Measurements from ENCODE around the gene ARID3A.

The ARID3A gene

DNA sequence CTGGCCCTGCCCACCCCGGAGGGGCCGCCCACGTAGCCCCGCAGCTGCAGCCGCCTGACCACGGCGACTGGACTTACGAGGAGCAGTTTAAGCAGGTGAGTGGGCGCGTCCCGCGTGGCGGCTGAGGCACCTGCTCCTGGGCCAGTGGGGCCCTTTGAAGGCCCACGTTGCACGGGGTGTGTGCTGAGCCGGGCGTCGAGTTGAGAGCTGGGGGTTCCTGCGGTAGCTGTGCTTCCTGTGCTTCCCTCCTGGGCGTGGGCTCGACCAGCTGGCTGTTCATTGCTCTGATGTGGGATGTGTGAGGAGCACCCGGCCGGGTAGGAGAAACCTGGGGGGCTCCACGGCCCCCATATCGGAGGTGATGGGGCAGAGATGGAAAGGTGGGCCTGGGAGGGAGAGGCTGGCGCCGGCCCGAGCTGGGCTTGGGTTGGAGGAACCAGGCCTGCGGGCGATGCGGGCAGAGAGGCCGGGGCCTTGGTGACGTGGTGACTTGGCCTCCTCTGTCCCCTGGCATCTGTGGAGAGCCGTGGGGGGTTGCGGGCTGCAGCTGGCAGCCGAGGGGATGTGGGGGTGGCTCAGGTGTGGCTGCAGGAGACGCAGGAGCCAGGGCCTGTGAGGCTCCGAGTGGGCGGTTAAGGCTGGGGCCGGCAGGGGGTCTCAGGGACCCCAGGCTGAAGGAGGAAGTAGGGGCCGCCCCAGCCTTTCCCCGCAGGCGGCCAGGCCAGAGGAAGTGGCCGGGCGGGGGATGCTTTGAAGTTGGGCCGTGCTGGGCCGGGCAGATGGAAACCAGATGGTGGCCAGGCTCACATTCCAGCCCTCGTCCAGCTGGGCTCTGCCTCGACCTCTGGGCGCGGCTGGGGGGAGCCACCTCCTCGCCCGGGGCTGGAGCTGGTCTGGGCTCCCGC, 7.1 kb downstream of the ARID3A start:
- DNase-seq (ENCODE audit: low read depth), result no peak

DNA sequence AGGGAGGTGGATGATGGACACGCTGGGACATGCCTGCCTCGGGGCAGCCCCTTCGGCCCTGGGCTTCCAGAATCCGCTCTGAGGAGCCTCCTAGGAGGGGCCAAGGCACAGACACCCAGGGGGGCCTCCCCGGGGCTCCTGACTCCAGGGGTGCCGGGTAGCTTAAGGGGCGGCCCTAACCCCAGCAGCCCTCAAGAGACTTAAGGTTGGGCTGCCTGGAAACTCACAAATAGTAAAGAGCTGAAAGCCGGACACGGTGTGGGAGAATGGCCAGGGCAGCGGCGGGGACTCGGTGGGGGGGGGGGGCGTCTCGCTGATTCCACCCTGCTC, 7.7 kb downstream of the ARID3A start:
- DNase-seq (ENCODE audit: low read depth), result no peak

DNA sequence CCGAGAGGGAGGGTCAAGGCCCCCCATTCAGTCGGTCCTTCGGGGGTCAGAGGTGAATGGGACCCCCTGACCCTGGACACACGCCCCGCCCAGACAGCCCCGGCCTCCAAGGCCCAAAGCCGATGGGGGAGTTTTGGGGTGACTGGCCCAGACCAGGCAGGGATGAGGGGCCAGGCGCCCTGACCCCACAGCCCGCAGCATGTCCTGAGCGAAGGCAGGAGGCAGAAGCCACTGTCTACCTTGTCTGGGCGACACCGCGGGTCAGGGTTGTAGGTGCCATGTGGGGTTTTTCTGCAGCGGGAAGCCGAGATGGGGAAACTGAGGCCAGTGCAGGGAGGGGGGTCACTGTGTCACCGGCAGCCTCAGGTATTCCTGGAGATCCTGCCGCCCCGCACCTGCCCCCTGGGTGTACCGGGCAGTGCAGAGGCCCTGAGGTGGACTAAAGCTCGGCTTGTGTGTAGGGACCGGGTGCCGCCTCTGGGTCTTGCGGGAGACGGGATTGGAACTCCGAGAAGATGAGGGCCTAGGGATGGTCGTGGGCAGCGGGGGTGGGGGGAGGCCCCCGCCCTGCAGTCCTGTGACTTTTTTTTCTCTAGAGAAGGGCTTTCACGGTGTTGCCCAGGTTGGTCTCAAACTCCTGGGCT, 8.5 kb downstream of the ARID3A start:
- DNase-seq (ENCODE audit: low read depth), result no peak

DNA sequence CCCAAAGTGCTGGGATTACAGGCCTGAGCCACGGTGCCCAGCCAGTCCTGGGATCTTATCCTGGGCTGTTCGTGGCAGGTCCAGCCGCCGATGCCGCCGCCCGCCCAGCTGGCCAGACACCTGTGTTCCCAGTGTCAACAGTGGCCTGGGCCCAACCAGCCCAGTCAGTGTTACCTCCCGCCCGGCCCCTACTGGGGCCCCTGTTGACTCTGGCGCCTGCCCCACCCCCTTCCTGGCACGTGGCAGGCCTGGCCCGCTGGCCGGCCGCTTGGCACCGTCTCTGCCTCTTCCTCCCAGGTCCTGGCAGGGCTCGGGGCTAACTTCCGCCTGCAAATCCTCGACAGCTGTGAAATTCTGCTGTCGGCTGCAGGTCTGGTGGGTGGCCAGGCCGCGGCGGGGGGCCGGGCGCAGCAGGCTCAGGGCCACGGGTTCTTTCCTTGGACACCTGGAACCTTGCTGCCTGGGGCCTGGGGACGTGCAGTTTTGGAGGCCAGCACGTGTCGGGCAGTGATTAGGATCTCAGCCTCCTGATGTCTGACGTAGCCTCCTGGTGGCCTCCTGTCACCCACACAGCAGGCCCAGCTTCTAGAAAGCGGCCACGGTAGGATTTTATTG, 9.1 kb downstream of the ARID3A start:
- DNase-seq (ENCODE audit: low read depth), result no peak

DNA sequence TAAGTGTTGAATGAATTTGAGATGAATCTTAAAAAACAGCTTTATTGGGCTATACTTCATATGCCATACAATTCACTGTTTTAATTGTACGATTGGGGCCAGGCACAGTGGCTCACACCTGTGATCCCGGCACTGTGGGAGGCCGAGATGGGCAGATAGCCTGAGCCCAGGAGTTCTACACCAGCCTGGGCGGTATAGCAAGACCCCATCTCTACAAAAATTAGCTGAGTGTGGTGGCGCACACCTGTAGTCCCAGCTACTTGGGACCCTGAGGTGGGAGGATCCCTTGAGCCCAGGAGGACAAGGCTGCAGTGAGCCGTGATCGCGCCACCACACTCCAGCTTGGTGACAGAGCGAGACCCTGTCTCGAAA, 10.3 kb downstream of the ARID3A start:
- no peak for DNase-seq (ENCODE audit: low read depth)

DNA sequence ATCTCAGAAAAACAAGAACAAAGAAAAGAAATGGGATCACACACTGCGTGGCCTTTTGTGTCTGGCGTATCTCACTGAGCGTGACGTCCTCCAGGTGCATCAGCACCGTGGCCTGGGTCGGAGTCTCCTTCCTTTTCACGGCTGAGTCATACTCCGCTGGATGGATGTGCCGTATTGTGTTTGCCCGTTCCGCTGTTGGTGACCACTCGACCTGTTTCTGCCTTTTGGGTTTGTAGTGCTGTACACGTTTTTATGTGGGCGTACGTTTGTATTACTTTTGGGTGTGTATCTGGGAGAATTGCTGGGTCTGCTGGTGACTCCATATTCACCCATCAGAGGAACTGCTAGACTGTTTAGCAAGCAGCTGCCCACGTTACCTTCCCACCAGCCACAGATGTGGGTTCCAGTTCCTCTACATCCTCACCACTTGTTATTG, 11.4 kb downstream of the ARID3A start:
- no peak for DNase-seq (ENCODE audit: low read depth)

DNA sequence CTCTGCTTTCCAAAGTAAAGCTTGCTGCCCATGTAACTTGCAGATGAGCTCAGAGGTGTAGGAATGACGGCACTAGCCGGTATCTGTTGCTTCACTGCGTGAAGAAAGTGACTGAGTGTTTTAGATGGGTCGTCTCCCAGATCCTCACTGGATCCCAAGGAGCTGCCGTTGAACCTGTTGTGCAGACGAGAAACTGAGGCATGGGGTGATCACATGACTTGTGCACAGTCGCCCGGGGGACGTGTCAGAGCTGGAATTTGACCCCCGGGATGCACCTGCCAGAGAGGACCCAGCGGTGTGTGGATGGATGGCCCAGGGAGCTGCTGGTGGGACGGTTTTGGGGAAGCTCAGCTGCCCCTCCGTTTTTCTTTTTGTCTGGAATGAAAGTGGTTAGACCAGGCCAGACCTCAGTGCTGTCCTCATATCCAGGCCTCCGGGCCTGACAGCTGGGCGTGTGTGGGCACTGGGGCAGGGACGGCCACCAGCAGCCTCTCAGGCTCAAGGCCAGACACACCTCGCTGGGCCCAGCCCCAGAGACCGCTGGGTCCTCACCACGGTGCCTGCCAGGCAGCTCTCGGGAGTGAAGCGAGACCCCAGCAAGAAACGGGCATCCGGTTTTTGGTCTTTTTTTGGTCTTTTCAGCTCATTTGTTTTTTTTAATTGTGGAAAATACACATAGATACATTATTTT, 12.5 kb downstream of the ARID3A start:
- DNase-seq (ENCODE audit: low read depth), result no peak

DNA sequence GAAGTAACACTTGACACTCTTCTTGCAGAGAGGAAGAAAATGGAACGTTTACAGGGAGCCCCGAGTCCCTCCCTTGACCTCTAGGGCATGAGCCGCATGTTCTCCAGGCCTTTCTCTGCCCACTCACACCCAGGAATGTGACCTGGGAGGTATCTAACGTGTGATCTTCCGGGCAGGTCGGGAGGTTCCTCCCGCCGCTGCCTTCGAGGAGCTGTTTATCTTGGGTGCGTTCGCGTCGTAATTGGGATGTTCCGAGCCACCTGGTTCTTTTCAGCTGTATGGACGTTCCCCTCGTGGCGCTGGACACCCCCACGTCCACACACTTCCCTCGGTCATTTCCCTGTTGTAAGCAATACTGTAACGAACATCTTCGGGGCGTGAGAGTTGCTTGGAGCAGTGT, 13.6 kb downstream of the ARID3A start:
- DNase-seq (ENCODE audit: low read depth), result no peak

DNA sequence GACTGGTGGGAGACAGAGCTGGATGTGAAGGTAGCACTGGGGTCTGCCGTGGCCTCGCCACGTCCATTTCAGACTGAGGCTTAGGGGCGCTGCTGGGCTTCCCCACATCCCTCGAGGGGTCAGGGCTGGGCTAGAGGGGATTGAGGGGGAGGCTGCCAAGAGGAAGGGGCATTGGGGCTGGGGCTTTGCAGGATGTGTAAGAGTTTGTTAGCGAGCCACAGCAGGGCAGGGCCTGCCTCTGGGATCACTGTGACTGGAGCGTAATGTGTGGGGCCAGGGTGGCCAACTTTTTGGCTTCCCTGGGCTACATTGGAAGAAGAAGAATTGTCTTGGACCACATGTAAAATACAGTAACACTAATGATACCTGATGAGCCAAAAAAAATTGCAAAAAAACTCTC, 14.1 kb downstream of the ARID3A start:
- DNase-seq (ENCODE audit: low read depth), result no peak

DNA sequence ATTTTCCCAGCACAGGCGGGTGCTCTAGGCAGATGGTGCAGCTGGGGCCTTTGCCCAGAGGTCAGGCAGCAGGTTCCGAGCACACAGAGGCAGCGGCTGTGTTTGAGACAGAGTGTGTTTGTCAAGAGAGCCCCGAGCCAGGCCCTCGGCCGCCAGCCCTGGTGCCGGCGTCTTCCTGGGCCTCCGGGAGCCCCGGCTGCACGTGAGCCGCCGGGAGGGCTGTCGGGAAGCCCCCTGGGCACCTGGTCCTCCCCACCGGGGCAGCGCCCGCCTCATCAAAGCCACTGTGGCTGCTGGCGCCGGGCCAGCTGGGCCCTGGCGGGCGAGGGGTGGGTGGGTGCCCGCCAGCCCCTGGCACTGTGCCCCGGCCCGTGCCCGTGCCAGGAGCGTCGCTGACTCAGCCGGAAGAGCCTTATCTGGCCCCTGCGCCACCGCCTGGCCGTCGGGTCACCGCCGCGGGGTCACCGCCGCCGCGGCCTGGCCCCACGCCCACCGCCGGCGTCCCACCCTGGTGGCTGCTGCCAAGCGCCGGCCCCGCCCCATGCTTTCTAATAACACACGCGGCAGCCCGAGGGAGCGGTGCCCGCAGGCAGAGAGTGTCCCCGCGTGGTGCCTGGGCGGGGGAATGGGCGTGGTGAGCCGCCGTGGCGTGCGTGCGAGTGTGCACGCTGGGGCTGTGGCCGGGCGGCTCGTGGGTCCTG, 14.9 kb downstream of the ARID3A start:
- no peak for DNase-seq (ENCODE audit: low read depth)

DNA sequence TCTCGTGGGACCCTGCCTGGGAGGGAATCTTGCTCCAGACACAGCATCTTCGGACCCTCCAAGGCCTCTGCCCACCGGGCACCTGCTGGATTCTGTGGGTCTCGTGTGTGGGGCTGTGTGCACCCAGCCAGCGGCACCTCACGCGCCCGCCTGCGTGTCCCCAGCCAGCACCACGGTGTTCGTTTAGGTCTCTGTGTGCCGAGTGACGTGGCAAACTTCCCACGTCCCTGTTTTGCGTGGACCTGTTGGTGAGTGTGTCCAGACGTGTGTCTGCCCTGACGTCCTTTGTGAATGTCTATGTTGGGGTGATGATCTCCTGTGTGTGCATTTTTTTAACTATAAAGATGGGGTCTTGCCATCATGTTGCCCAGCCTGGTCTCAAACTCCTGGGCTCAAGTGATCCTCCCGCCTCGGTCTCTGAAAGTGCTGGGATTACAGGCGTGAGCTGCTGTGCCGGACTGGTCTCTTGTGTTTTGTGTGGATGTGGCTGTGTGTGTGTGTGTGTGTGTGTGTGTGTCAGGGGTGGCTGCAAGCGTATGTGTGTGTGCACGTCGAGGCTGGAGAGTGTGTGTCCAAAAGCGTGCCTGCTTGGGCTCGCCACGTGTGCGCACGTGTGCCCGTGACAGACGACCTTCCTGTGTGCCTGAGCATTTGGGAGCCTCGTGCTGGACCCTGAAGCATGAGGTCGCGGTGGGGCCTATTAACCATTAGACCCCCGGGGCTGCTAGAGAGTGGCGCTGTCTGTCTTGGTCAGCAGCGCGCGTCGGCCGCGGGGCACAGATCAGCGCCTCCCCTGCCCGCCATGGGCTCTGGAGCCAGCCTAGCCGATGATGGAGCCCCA, 15.7 kb downstream of the ARID3A start:
- DNase-seq (ENCODE audit: low read depth), result no peak

DNA sequence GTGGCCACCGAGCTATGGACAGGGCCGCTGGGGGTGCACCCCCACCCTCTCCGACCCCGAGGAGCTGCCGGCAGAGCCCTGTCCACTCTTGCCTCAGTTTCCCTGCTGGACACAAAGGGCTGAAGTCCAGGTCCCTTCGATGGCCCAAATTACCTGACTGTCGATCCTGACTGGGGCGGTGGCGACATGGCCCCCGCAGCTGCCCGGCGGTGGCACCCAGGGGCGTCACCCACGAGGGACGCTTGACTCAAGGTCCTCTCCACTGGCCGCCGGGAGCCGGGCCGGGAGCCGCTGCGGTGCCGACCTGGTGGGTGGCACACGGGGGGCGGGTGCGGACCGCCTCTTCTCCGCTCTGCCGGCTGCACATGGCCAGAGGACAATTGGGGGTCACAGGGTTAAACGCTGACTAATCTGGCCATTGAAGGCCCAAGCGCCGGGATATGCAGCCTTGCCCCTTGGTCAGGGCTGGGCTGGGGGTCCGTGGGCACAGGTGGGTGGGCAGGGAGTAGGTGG, 16.4 kb downstream of the ARID3A start:
- DNase-seq (ENCODE audit: low read depth), result no peak

DNA sequence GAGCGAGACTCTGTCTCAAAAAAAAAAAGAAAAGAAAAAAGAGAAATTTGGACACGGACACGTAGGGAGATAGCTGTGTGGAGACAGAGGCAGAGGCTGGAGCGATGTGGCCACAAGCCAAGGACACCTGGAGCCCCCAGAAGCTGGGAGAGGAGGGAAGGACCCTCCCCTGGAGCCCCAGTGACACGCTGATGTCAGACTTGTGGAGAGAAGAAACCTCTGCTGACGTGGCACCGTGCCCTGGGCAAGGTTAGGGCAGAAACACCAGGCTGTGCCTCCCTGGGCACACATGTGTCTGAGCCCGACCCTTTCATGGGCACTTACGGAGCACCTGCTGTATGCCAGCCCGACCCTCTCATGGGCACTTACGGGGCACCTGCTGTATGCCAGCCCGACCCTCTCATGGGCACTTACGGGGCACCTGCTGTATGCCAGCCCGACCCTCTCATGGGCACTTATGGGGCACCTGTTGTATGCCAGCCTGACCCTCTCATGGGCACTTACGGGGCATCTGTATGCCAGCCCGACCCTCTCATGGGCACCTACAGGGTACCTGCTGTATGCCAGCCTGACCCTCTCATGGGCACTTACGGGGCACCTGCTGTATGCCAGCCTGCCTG, 17.8 kb downstream of the ARID3A start:
- DNase-seq (ENCODE audit: low read depth), result no peak

DNA sequence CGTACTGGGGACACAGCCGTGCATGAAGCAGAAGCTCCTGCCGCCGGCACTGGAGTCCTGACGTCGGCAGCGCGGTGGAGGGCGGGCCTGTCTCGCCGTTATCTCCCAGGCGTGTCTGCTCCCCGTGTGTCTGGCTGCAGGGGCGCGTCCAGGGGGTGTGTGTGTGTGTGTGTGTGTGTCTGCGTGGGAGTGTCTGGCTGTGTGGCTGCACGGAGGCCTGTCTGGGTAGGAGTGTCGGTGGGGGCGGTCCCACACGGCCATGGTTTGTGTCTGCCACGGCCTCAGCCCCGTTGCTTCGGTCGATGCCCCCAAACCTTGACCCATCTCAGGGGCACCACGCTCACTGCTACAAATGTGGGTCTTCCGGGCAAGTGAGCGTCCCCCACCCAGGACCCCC, 18.3 kb downstream of the ARID3A start:
- no peak for DNase-seq (ENCODE audit: low read depth)

DNA sequence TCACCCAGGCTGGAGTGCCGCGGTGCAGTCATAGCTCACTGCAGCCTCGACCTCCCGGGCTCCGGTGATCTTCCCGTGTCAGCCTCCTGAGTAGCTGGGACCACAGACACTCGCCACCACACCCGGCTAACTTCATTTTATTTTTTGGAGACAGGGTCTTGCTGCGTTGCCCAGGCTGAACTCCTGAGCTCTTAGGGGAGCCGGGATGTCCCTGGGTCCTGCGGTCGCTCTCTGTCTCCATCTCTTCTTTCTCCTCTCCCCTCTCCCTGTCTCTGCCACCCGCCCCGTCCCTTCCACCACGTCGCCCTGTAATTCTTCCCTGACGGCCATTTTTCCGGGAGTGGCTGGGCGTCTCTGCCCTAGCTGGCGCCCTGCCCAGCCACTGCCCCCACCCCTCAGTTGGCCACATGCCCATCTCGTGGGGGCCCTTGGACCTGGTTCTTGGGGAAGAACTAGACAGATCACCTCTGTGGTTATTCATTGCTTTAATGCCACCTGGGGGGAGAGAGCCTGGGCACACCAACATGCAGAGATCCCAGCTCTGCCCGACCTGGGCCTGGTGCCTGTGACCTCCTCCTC, 18.9 kb downstream of the ARID3A start:
- DNase-seq (ENCODE audit: low read depth), result no peak

DNA sequence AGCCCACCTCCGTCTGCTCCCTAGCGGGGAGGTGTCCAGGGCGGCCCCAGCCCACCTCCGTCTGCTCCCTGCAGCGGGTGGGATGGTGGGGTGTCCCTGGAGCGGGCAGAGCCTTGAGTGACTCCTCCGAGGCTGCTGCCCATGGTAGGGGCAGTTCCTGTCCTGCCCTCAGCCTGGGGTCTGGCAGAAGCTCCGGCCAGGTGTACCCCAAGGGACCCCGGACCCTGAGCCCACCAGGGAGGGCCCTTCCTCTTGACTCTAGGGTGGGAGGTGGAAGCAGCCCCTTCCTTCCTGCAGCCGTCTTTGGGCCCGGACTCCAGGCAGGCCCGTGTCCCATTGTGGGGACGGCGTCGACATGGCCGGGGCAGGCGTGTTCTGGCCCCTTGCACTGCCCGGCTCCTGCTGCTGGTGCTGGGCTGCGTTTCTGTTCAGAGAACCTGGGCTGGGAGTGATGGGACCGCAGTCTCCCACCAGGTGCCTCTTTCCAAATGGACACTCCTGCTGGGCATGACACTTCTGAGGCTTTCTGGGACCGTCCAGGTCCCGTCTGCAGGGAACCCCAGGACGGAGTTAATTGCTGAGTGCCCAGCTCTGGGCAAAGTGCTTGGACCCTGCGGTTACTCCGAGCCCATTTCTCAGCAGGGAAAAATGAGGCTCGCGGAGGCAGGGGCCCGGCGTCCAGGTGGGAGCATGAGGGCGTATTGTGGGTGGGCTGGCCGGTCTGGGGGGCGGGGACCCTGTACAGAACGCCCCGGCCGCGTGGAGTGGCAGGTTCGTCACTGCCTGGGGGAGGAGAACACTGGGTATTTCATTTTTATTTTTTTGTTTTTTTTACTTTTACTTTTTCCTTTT, 19.8 kb downstream of the ARID3A start:
- no peak for DNase-seq (ENCODE audit: low read depth)

DNA sequence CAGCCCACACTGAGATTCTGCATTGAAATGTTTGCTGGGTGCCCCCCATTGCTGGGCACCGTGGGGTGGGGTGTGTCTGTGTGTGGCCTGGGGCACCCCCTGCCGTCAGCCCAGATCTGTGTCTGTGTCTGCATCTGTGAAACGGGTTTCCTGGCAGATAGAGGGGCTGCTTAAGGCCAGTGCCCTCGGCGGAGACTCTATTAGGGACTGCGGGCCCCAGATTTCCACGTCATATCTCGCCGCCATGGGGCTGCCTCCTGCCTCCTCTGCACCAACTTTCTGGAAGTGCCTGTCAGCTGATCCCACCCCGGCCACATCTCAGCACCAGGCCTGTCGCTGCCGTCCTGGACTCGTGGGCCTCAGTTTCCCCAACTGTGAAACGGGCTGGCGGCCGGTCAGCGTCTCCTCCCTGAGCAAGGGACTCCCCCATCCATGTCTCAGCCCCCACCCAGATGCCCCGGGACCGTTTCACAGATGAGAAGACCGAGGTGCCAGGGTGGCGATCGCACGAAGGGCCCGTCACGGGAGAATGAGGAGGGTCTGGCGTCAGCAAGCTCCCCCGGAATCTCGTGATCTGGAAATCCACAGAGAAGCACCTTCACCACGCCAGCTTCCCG, 21.4 kb downstream of the ARID3A start:
- no peak for DNase-seq (ENCODE audit: low read depth)

DNA sequence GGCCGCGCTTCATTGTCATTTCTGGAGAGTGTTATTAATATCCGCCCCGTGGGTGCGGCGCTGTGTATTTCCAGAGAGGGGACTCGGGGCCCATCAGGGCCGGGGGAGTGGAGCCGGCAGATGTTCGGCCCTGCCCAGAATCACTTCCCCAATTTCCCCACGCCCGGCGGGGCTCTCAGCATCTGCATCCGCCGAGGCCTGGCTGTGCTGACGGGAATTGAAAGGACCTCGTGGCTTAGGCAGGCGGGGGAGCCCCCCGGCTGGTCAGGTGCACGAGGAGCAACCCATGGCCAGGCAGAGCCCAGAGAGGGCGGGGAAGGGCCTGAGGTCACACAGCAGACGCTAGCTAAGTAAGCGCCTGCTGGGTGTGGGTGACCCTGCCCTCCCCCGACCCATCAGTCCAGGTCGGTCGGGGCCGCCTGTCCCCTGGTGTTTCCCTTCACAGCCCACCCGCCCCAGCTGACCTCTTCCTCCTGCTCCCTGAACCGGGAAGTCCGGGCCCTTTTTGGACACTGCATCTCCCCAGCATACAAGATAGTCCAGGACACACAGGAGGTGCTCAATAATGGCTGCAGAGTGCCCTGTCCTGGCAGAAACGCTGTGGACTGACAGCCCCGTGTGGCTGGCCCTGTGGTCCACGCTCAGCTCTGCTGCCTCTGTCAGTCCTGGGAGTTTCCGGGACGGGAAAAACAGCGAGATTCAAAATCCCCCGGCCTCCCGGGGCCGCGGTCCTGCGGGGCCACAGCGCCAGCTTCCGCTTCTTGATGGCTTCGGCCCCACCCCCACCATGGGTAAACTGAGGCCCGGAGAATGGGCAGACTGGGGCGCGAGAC, 22.1 kb downstream of the ARID3A start:
- DNase-seq (ENCODE audit: low read depth), result no peak
